KOPT-K1 (cell line): ENCODE data around the gene FAM171A2.

ENCODE experiments used
- H3K27ac ChIP-seq: fragments of 200-600 bp; sonication (generic); 2 replicates; pipeline ENCODE4 v1.5.1; 2016; ENCODE audit warnings: antibody characterized with exemption, mild to moderate bottlenecking, low read depth, low read length; ENCODE audit not compliant: poor library complexity, severe bottlenecking
- H3K36me3 ChIP-seq: fragments of 200-600 bp; sonication (generic); 2 replicates; pipeline ENCODE4 v1.5.1; 2017; ENCODE audit warnings: antibody characterized with exemption, mild to moderate bottlenecking, low read length, moderate library complexity; ENCODE audit not compliant: insufficient read depth
- H3K9me3 ChIP-seq: fragments of 200-600 bp; sonication (generic); 2 replicates; pipeline ENCODE4 v1.5.1; 2017; ENCODE audit warnings: antibody characterized with exemption, low read length, mild to moderate bottlenecking; ENCODE audit not compliant: insufficient read depth, poor library complexity, severe bottlenecking

FAM171A2 gene

GRCh38 chr17:44314869-44315661, 48.6 kb downstream of the FAM171A2 start:
- H3K27ac ChIP-seq, result no peak overlapping the region
- H3K9me3 ChIP-seq, result no peaks in the 10 kb centered on the region

GRCh38 chr17:44314524-44314868, 49.2 kb downstream of the FAM171A2 start:
- H3K9me3 ChIP-seq, result no peaks in the 10 kb centered on the region
- H3K27ac ChIP-seq, result no peak overlapping the region
- H3K36me3 ChIP-seq, result peaks cover 4% of the 10 kb centered on the region; the same call in 1 of the 2 replicates

More at GRCh38 chr17:44314869-44315661, 48.6 kb downstream of the FAM171A2 start:
- H3K36me3 ChIP-seq, result peaks cover 10% of the 10 kb centered on the region; the same call in 1 of the 2 replicates

GRCh38 chr17:44314031-44314430, 49.6 kb downstream of the FAM171A2 start:
- Histone ChIP-seq H3K9me3 (no peaks in the 10 kb centered on the region), H3K27ac (no peak overlapping the region), H3K36me3 (no peaks in the 10 kb centered on the region; the same call in 1 of the 2 replicates)

DNA sequence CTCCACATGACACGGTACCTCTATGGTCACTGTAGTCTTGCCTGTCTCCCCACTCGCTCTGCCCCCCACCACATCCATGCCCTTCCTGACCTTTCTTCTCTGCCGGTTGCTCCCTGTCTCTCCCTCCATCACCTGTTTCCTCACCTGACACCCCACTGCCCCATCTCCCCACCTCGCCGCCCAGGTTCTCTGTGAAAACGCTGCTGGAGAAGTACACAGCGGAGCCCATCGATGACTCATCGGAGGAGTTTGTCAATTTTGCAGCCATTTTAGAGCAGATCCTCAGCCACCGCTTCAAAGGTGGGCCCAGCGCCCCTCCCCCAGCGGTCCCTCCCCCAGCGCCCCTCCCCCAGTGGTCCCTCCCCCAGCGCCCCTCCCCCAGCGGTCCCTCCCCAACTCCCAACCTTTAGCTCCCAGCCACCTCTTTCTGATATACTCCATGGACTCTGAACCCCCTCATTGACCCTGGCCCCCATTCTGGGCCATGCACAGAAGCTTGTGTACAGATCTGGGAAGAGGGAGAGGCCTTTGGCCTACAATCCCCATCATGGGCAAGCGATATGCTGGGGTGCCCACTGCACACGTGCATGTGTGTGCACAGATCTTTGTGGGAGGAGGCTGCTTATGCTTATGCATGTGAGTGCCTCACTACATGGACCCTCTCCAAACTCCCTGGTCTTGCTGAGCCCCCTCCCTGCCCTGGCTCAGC, 51.1 kb downstream of the FAM171A2 start:
- Histone ChIP-seq H3K9me3 (no peaks in the 10 kb centered on the region), H3K36me3 (no peaks in the 10 kb centered on the region), H3K27ac (no peak overlapping the region)

DNA sequence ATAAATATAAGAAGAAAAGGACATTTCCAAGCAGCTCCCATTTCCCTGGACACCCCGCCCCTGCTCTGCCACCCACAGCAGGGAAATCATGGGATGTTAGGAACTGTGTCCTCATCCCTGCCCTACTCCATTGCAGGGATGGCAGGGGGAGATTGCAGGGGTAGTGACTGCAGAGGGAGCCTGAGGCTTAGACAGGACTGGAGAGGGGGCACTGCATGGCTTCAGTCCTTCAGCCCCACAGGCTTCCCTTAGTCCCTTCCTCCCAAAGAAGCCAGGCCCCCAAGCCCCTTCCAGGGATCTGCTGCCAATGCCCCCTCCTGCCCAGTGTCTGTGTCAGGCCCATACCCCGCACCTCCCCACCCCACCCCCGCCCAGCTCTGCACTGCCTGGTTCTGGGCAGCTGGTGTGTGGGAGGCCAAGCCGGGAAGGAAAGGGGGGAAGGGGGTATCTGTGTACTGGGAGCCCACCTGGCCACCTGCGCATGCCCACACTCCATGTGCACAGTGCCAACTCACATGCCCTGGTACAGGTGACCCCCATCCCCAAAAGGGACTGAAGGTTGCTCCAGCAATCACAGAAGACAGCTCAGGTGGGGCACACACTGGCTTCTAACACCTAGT, 52.0 kb downstream of the FAM171A2 start:
- no peak overlapping the region for H3K27ac ChIP-seq

GRCh38 chr17:44310609-44311376, 52.9 kb downstream of the FAM171A2 start:
- Histone ChIP-seq H3K27ac (no peak overlapping the region), H3K36me3 (no peaks in the 10 kb centered on the region), H3K9me3 (no peaks in the 10 kb centered on the region)

More for the DNA sequence above, 52.0 kb downstream of the FAM171A2 start:
- Histone ChIP-seq H3K36me3 (no peaks in the 10 kb centered on the region), H3K9me3 (no peaks in the 10 kb centered on the region)

DNA sequence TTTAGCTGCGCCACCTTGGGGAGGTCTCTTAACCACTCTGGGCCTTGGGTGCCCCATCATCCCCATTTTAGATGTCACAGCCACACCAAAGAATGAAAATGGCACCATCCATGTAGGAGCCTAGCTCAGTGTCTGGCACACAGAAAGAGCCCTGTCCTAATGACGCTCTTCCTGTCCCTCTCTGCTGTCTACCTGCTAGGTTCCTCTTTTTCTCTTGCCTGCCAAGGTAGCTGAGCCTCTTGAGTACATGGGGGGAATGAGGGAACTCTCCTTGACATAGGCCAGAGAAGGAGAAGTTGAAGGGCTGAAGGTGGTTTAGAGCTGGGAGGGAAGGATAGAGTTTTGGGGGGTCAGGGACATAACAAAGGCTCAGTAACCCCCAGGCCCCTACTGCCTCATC, 53.5 kb downstream of the FAM171A2 start:
- H3K27ac ChIP-seq, result no peak overlapping the region
- no peaks in the 10 kb centered on the region for H3K9me3 ChIP-seq
- no peaks in the 10 kb centered on the region for H3K36me3 ChIP-seq

GRCh38 chr17:44309472-44309871, 54.2 kb downstream of the FAM171A2 start:
- Histone ChIP-seq H3K9me3 (no peaks in the 10 kb centered on the region), H3K36me3 (no peaks in the 10 kb centered on the region), H3K27ac (no peak overlapping the region)

DNA sequence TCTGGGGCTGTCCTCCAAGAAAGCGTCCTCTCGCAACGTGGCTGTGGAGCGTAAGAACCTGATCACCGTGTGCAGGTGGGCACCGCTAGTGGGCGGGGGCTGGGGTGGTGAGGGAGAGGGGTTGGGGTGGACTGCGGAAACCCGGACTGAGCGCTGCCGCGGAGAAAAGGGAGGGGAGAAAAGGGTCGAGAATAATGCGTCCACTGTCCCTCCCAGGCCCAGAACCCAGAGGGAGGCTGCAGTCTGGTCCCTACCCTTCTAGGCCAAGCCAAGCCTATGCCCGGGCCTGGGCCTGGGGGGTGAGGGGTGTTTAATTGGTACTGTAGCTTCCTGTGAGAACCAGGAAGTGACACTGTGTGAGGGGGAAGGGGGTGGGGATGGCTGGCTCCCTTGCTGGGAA, 54.8 kb downstream of the FAM171A2 start:
- Histone ChIP-seq H3K36me3 (no peaks in the 10 kb centered on the region), H3K9me3 (no peaks in the 10 kb centered on the region), H3K27ac (no peak overlapping the region)

DNA sequence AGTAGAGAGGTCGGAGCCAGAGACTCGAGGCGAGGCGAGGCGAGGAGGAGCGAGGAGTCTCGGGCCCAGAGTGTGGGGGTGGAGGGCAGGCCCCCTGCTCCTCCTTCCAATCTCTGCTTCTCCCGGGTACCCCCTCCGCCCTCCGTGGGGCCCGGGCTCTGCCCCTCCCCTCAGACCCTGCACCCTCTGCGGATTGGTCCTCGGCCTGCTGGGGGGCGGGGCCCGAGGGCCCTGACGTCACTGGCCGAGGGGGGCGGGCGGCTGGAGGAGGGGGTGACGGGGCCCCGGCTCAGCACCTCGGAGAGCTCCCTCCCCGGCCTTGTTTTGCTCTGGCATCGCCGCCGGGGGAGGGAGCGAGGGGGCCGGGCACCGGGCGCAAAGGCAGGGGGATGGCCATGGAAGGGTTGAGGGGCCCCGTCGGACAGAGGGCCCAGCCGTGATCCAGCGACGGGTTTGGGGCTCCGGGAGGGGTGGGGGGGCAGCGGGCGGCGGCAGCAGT, 55.3 kb downstream of the FAM171A2 start, which contains the start of gene RUNDC3A:
Gene RUNDC3A (plus strand): TSS at position 282 of the 499 bp plus-strand sequence. CDS start 232 bp downstream, outside the sequence.
- Histone ChIP-seq H3K9me3 (no peaks in the 10 kb centered on the region), H3K27ac (no peak within 1 kb of the TSS), H3K36me3 (no peaks in the 10 kb centered on the region)

- H3K27ac ChIP-seq, result no peak overlapping the region
- no peaks in the 10 kb centered on the region for H3K36me3 ChIP-seq
- H3K9me3 ChIP-seq, result no peaks in the 10 kb centered on the region
Measured at GRCh38 chr17:44307387-44308186, 56.1 kb downstream of the FAM171A2 start.

DNA sequence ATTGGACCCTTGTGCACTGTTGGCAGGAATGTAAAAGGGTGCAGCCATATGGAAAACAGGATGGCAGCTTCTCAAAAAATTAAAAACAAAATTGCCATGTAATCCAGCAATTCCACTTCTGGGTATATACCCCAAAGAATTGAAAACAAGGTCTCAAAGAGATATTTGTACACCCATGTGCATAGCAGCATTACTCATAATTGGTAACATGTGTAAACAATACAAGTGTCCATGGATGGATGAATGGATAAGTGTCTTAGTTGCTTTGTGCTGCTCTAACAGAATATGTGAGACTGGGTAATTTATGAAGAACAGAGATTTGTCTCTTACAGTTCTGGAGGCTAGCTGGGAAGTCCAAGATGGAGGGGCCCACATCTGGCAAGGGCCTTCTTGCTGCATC, 59.0 kb downstream of the FAM171A2 start:
- H3K27ac ChIP-seq, result no peak overlapping the region
- H3K9me3 ChIP-seq, result no peaks in the 10 kb centered on the region
- no peaks in the 10 kb centered on the region for H3K36me3 ChIP-seq
